CD4-positive, alpha-beta memory T cell (primary cell): Measurements from ENCODE around the gene ZXDC. TPM values are rescaled to one million over a fixed set of nuclear protein-coding genes. Genes with fewer than 3 reads are reported as not detected.

Experiments used
- CTCF ChIA-PET: fragments of 350-600 bp; sonication (Branson Sonifier 250); formaldehyde crosslinking; loops from one replicate; lab custom pipeline; 2021; ENCODE audit warnings: inconsistent platforms; ENCODE audit not compliant: partially characterized antibody; lab: Charles Lee
- POLR2A ChIA-PET: fragments of 350-600 bp; sonication (Branson Sonifier 250); formaldehyde crosslinking; loops from one replicate; lab custom pipeline; 2021; ENCODE audit not compliant: partially characterized antibody; lab: Charles Lee
- DNase-seq, 5 donors: peaks; one replicate each; pipeline versions ENCODE4 v3.0.0 to v3.0.0-alpha.2; 2020 to 2022; ENCODE audit warnings: mixed read lengths in 1 of 5
- H3K27ac ChIP-seq: one replicate; pipeline ENCODE4 v1.7.0; 2013; ENCODE audit warnings: low read depth, low read length
- H3K27me3 ChIP-seq: 2 replicates; pipeline ENCODE4 v1.7.0; 2013; ENCODE audit warnings: mild to moderate bottlenecking, low read length, moderate library complexity; ENCODE audit not compliant: insufficient read depth
- H3K36me3 ChIP-seq: 2 replicates; pipeline ENCODE4 v1.7.0; 2013; ENCODE audit warnings: mild to moderate bottlenecking, low read length, moderate library complexity; ENCODE audit not compliant: insufficient read depth
- H3K4me1 ChIP-seq: 2 replicates; pipeline ENCODE4 v1.7.0; 2013; ENCODE audit warnings: mild to moderate bottlenecking, low read length, moderate library complexity; ENCODE audit not compliant: insufficient read depth
- H3K4me3 ChIP-seq, 2 donors: one replicate each; pipeline ENCODE4 v1.7.0; 2013; ENCODE audit warnings: low read length in 2 of 2, mild to moderate bottlenecking in 1 of 2
- H3K9me3 ChIP-seq, 2 donors: one replicate each; pipeline ENCODE4 v1.7.0; 2013; ENCODE audit warnings: low read length in 2 of 2, control low read depth in 1 of 2; ENCODE audit not compliant: control insufficient read depth in 1 of 2
- H3K27ac Mint-ChIP-seq, 7 donors: one replicate each; pipeline ENCODE4 v1.8.0; 2020 to 2021; ENCODE audit warnings: mixed read lengths in 7 of 7, mild to moderate bottlenecking in 6 of 7, inconsistent platforms in 3 of 7, moderate library complexity in 3 of 7
- H3K27me3 Mint-ChIP-seq, 2 donors: one replicate each; pipeline ENCODE4 v1.8.0; 2020 to 2021; ENCODE audit warnings: mixed read lengths in 2 of 2
- H3K36me3 Mint-ChIP-seq, 2 donors: one replicate each; pipeline ENCODE4 v1.8.0; 2020 to 2021; ENCODE audit warnings: mixed read lengths in 2 of 2, inconsistent platforms in 1 of 2, mild to moderate bottlenecking in 1 of 2
- H3K4me1 Mint-ChIP-seq, 4 donors: one replicate each; pipeline ENCODE4 v1.8.0; 2020 to 2021; ENCODE audit warnings: mixed read lengths in 4 of 4, mild to moderate bottlenecking in 1 of 4
- H3K4me3 Mint-ChIP-seq, 8 donors: one replicate each; pipeline ENCODE4 v1.8.0; 2020 to 2021; ENCODE audit warnings: mixed read lengths in 8 of 8, mild to moderate bottlenecking in 7 of 8, moderate library complexity in 6 of 8, inconsistent platforms in 3 of 8
- H3K9me3 Mint-ChIP-seq, 8 donors: one replicate each; pipeline ENCODE4 v1.8.0; 2020 to 2021; ENCODE audit warnings: mixed read lengths in 8 of 8, mild to moderate bottlenecking in 5 of 8, inconsistent platforms in 3 of 8, moderate library complexity in 1 of 8
- intact Hi-C: fragments of 100-400 bp; cut with micrococcal nuclease; formaldehyde crosslinking; loops from one replicate; pipeline ENCODE4 v1.15.1; 2023
- polyA plus RNA-seq, 2 donors: library from polyadenylated mRNA; unstranded; fragments of 300-500 nt; fragmentation: Illumina TruSeq; gene quantifications; one replicate each; pipeline ENCODE4 v1.2.3, GENCODE V29; 2021
- total RNA-seq, 2 experiments: library from RNA; stranded (reverse); gene quantifications; one replicate each; pipeline ENCODE4 v1.2.3, GENCODE V29; 2021

ZXDC gene
- total and polyA plus RNA-seq, 4 experiments from 2014 or later = 10.3 to 66.3 (median 42.9) TPM

GRCh38 chr3:126483321-126483761, 7.7 kb upstream of the ZXDC start:
- Histone ChIP-seq H3K36me3 (no peaks in the 10 kb centered on the region), H3K27me3 (no peaks in the 10 kb centered on the region), H3K4me1 (peaks cover 8% of the 10 kb centered on the region), H3K27ac (no peak overlapping the region), H3K4me3 (no peak overlapping the region), H3K9me3 (no peaks in the 10 kb centered on the region)
- no peak for DNase-seq
- ChIA-PET CTCF (interaction anchor here (1.0 kb wide), 1 partner anchor 12 kb away, joined by 3 read pairs; no protein-coding TSS in a partner anchor), POLR2A (interaction anchor here (1.1 kb wide), 1 partner anchor 8 kb away, joined by 3 read pairs; the partner anchor contains the start of gene ZXDC)
- peaks cover 8 to 12% (median 11%) of the 10 kb centered on the region in 4 donors for H3K4me1 Mint-ChIP-seq
- no peak overlapping the region for H3K4me3 Mint-ChIP-seq
- no peaks in the 10 kb centered on the region for H3K9me3 Mint-ChIP-seq
- no peaks in the 10 kb centered on the region for H3K27me3 Mint-ChIP-seq
- H3K36me3 Mint-ChIP-seq = no peaks in the 10 kb centered on the region
- intact Hi-C loops = no loop called here
- no peak overlapping the region for H3K27ac Mint-ChIP-seq

- no peak overlapping the region for H3K27ac Mint-ChIP-seq
- peaks cover 8% of the 10 kb centered on the region for H3K4me1 ChIP-seq
- no peaks in the 10 kb centered on the region for H3K36me3 Mint-ChIP-seq
- intact Hi-C loops = no loop called here
- no peaks in the 10 kb centered on the region for H3K27me3 Mint-ChIP-seq
- H3K9me3 Mint-ChIP-seq = no peaks in the 10 kb centered on the region
- H3K36me3 ChIP-seq = no peaks in the 10 kb centered on the region
- ChIA-PET POLR2A (no interaction called here), CTCF (interaction anchor here (1.0 kb wide), 1 partner anchor 12 kb away, joined by 3 read pairs; no protein-coding TSS in a partner anchor)
- no peak for DNase-seq
- no peaks in the 10 kb centered on the region for H3K9me3 ChIP-seq
- H3K27me3 ChIP-seq = no peaks in the 10 kb centered on the region
- peaks cover 8 to 12% (median 11%) of the 10 kb centered on the region in 4 donors for H3K4me1 Mint-ChIP-seq
- H3K4me3 ChIP-seq = no peak overlapping the region
- no peak overlapping the region for H3K27ac ChIP-seq
- no peak overlapping the region for H3K4me3 Mint-ChIP-seq
These were observed 7.0 kb upstream of the ZXDC start for GRCh38 chr3:126482503-126483255.

- H3K36me3 Mint-ChIP-seq = peaks cover 0 to 1% of the 10 kb centered on the region in 2 donors
These were observed 6.3 kb upstream of the ZXDC start for GRCh38 chr3:126481808-126482502.

GRCh38 chr3:126480861-126481260, 5.2 kb upstream of the ZXDC start:
- H3K4me1 ChIP-seq = peaks cover 5% of the 10 kb centered on the region
- H3K9me3 ChIP-seq = no peaks in the 10 kb centered on the region
- no peaks in the 10 kb centered on the region for H3K36me3 ChIP-seq
- intact Hi-C loops = no loop called here
- ChIA-PET CTCF (no interaction called here), POLR2A (no interaction called here)
- no peak overlapping the region for H3K4me3 Mint-ChIP-seq
- no peaks in the 10 kb centered on the region for H3K27me3 Mint-ChIP-seq
- H3K9me3 Mint-ChIP-seq = no peaks in the 10 kb centered on the region
- no peak overlapping the region for H3K4me3 ChIP-seq
- H3K27ac ChIP-seq = no peak overlapping the region
- H3K36me3 Mint-ChIP-seq = peaks cover 0 to 1% of the 10 kb centered on the region in 2 donors
- H3K4me1 Mint-ChIP-seq = peaks cover 5 to 12% (median 9%) of the 10 kb centered on the region in 4 donors
- no peak for DNase-seq
- no peaks in the 10 kb centered on the region for H3K27me3 ChIP-seq
- H3K27ac Mint-ChIP-seq = peak overlapping the region in 1 of 7 donors; percentile 35

More at GRCh38 chr3:126481808-126482502, 6.3 kb upstream of the ZXDC start:
- H3K36me3 ChIP-seq = no peaks in the 10 kb centered on the region
- no peaks in the 10 kb centered on the region for H3K27me3 ChIP-seq
- no peaks in the 10 kb centered on the region for H3K9me3 ChIP-seq
- Mint-ChIP-seq H3K27ac (no peak overlapping the region), H3K4me1 (peaks cover 7 to 12% (median 9%) of the 10 kb centered on the region in 4 donors), H3K27me3 (no peaks in the 10 kb centered on the region), H3K4me3 (no peak overlapping the region), H3K9me3 (no peaks in the 10 kb centered on the region)
- CTCF ChIA-PET = no interaction called here
- intact Hi-C loops = no loop called here
- no peak for DNase-seq
- no peak overlapping the region for H3K27ac ChIP-seq
- H3K4me1 ChIP-seq = peaks cover 2% of the 10 kb centered on the region
- POLR2A ChIA-PET = no interaction called here
- no peak overlapping the region for H3K4me3 ChIP-seq

- DNase-seq = no peak
- intact Hi-C loops = no loop called here
- Mint-ChIP-seq H3K27ac (no peak overlapping the region), H3K36me3 (peaks cover 0 to 1% of the 10 kb centered on the region in 2 donors), H3K4me1 (peaks cover 5 to 12% (median 9%) of the 10 kb centered on the region in 4 donors), H3K4me3 (no peak overlapping the region), H3K27me3 (no peaks in the 10 kb centered on the region), H3K9me3 (no peaks in the 10 kb centered on the region)
- CTCF ChIA-PET = no interaction called here
- H3K9me3 ChIP-seq = no peaks in the 10 kb centered on the region
- H3K4me1 ChIP-seq = peaks cover 5% of the 10 kb centered on the region
- no peak overlapping the region for H3K27ac ChIP-seq
- H3K4me3 ChIP-seq = no peak overlapping the region
- H3K27me3 ChIP-seq = no peaks in the 10 kb centered on the region
- no peaks in the 10 kb centered on the region for H3K36me3 ChIP-seq
- POLR2A ChIA-PET = no interaction called here
These were observed 4.5 kb upstream of the ZXDC start for GRCh38 chr3:126480206-126480605.

- Mint-ChIP-seq H3K9me3 (no peaks in the 10 kb centered on the region), H3K4me3 (no peak overlapping the region), H3K27ac (no peak overlapping the region), H3K4me1 (peaks cover 6 to 16% (median 10%) of the 10 kb centered on the region in 4 donors), H3K36me3 (peaks cover 0 to 4% of the 10 kb centered on the region in 2 donors), H3K27me3 (no peaks in the 10 kb centered on the region)
- H3K4me3 ChIP-seq = no peak overlapping the region
- no peak overlapping the region for H3K27ac ChIP-seq
- no peaks in the 10 kb centered on the region for H3K36me3 ChIP-seq
- no peaks in the 10 kb centered on the region for H3K27me3 ChIP-seq
- no peak for DNase-seq
- ChIA-PET POLR2A (no interaction called here), CTCF (no interaction called here)
- peaks cover 7% of the 10 kb centered on the region for H3K4me1 ChIP-seq
- H3K9me3 ChIP-seq = no peaks in the 10 kb centered on the region
- intact Hi-C loops = loop anchor here (5.0 to 10.0 kb wide), 3 partner anchors 223 to 1575 kb away; partner anchors contain the start of genes ABTB1, CHCHD6 and SEC61A1
These were observed 4.0 kb upstream of the ZXDC start for GRCh38 chr3:126479642-126480041.
